Eye (tissue), 1 donor: ENCODE measurements around the gene FUT1.

Source experiments
- DNase-seq: peaks from one replicate; pipeline ENCODE4 v3.0.0-alpha.2; 2015

Gene FUT1

DNA sequence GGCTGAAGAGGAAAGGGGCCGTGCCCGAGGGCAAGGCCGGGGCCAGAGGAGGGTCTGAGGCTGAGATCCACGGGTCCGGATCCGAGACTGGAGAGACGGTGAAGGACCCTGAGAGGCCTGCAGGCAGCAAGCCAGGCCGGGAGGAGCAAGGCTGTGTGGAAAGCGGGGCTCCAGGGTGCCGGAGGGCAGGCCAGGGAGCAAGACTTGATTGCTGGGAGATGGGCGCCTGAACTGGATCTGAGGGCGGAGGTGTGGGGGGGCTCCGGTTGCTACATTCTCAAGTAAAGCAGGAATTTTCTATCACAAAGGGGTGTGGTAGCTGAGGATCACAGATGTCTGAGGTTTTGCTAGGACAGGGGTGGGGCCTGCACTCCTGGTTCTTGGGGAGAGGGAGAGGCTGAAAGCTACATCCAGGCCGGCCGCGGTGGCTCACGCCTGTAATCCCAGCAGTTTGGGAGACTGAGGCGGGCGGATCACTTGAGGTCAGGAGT, 36.7 kb downstream of the FUT1 start:
- peak; percentile 39 for DNase-seq

- DNase-seq = peak; percentile 10
Observed at GRCh38 chr19:48714759-48715675, 37.4 kb downstream of the FUT1 start.

DNA sequence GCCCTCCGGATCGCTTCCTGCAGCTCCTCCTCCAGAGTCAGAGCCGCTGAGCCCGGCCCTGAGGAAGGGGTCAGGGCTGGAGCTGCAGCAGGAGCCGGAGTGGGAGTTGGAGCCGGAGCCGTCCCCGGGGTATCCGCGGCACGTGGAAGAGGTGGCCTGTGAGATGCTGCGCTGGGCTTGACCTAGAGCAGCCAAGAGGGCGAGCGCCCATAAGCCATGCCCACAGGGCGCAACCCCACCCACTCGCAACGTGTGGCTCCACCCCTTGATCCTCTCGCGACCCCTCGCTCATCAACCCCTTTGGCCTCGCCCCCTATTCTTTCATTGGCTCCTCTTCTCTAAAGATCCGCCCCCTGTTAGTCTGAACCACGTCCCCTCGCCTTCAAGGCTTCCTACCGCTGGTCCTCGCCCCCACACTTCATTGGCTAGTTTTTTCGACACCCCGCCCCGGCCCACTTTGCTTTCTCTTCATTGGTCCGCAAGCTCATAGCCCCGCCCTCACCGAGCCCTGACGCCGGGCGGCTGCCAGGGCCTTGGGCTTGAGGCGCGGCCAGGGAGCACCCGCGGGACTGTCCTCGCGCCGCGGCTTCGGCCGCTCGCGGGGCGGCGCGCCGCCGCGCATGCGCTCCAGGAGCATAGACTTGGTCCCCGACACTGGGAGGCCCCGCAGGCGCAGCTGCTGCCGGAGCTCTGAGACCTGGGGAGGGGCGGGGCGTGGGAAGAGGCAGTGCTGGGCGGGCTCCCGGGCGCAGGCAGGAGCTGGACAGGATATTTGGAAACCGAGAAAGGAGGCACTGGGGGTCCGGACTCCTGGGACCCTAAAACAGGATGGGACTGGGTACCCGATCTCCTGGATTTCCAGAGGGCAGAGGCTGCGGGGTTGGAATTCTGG, 38.3 kb downstream of the FUT1 start:
- peak; percentile 100 for DNase-seq

GRCh38 chr19:48713041-48713863, 39.2 kb downstream of the FUT1 start:
- DNase-seq = peak; percentile 57

DNA sequence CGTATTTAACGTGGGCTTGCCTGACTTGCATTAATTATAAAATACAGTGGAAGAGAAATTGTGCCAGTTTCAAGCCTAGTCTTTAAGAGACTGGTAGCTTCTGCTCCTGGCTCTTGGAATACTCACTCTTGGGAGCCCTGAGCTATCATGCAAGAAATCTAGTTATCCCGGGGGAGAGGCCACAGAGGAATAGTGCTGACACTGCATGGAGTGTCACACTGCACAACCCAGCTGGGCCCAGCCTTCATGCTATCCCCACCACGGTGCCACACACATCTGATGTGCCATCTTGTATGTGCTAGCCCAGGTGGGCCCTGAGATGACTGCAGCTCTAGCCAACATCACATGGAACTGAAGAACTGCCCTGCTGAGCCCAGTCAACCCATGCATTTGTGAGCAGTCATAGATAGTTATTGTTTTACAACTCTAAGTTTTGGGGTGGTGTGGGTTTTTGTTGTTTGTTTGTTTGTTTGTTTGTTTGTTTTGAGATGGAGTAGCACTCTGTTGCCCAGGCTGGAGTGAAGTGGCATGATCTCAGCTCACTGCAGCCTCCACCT, 41.3 kb downstream of the FUT1 start:
- DNase-seq = no peak

- no peak for DNase-seq
Observed at GRCh38 chr19:48708471-48708870, 44.0 kb downstream of the FUT1 start.

GRCh38 chr19:48705431-48705830, 47.0 kb downstream of the FUT1 start:
- DNase-seq = no peak

DNA sequence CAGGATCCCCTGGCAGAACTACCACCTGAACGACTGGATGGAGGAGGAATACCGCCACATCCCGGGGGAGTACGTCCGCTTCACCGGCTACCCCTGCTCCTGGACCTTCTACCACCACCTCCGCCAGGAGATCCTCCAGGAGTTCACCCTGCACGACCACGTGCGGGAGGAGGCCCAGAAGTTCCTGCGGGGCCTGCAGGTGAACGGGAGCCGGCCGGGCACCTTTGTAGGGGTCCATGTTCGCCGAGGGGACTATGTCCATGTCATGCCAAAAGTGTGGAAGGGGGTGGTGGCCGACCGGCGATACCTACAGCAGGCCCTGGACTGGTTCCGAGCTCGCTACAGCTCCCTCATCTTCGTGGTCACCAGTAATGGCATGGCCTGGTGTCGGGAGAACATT, 49.1 kb downstream of the FUT1 start:
- no peak for DNase-seq

DNA sequence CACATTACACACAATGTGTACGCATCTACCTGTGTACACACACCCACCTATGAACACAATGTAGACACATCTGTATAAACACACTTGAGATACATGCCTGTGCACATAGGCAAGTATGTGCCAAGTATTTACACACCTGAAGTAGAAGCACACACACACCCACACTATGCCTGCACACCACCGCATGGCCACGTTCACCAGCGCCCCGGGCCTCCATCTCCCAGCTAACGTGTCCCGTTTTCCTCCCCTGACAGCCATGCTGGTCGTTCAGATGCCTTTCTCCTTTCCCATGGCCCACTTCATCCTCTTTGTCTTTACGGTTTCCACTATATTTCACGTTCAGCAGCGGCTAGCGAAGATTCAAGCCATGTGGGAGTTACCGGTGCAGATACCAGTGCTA, 49.7 kb downstream of the FUT1 start:
- DNase-seq = no peak

DNA sequence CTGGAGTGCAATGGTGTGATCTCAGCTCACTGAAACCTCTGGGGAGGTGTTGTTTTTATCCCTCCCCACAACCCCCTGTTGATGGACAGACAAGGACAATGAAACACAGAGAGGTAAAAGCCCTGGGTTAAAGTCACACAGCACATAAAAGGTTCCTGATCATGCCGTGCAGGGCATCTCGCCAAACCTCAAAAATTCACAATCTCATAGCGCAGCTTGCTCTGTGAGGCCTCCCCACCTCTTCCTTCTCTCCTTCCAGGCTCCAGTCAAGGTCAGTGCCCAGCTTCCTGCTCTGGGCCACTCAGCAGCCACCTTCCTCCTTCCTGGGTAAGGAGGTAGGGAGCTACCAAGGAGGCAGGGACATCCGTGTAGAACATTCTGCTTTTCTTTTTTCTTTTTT, 54.4 kb downstream of the FUT1 start:
- DNase-seq = no peak
